Activated effector memory CD4-positive, alpha-beta T cell treated with anti-CD3 and anti-CD28 coated beads, Interleukin-2, amount 50 U/mL, for 16 hours (primary cell): Measurements from ENCODE around the gene KRT40.

Experiments used
- DNase-seq: peaks from one replicate; pipeline ENCODE4 v3.0.0-alpha.2; 2020

KRT40 gene

DNA sequence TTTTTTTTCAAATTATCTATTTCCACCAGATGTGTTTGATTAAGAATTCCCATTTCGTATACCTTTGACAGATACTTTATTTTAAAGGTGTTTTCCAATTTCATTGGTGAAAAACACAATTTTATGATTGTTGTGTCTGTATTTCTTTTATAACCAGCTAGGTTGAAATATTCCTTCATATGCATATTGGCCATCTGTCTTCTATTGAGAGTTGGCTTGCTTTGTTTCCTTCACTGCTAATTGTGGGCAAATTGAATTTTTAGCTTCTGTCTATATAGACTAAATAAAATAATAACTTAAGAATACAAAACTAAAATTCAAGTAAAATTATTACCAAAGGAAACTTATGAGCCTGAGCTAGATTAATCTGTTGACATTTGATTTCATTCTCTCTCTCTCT is 11.0 kb upstream of the KRT40 start:
- DNase-seq, result no peak

DNA sequence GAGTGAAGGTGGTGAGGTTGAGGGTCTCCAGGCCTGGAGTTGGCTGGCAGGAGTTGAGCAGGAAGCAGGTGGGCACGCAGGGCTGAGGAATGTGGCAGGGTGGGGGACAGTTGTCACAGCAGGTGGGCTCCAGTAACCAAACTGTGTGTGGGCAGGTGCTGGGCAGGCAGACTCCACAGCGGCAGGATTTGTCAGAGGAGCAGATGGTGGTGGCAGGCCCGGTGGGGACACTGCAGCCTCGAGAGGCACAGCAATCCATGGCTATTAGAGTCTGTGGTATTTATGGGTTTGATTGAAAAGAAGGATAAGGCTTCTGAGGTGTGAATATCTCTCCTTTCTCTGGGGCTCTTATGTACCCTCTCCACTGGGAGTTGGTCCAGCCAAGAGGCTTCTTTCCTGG is 9.7 kb upstream of the KRT40 start, which contains the start of gene KRTAP3-3:
Gene KRTAP3-3 (minus strand): TSS at position 326 of the 400 bp plus-strand sequence. CDS start 67 bp downstream, at position 259.
- no peak for DNase-seq

DNA sequence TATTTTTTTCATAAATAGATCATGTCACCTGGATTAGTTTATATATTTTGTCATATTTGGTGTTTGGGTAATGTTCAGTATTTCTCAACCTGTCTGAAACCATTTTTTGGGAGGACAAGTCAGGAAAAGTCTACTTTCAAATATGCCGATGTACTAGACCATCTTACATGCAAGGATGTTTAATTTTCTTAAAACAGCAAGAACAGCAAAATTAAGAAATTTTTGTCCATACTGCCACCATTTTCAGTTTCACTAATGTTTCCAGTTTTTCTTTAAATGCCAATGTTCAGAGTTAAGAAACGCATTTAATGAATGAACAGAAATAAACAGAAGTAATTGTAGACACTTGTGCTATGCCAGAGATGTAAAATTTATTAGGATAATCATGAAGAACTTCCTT is 9.0 kb upstream of the KRT40 start:
- DNase-seq, result no peak

DNA sequence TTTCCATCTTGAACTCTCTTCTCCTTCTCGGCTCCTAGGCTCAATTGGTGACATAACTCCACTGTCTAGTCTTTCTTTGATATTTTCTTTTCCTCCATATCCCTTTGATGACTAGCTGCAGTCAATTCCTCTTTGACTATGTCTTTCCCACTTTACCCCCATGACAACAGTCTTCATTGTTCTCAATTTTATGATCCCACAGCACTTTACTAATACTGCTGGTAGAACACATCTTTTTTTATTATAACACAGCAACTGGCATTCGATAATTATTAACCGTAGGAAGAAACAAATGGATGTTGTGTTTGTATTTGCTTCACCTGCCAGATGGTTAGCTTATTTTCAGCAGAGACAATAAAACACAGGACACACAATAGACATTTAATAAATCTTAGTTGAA is 8.5 kb upstream of the KRT40 start:
- no peak for DNase-seq

DNA sequence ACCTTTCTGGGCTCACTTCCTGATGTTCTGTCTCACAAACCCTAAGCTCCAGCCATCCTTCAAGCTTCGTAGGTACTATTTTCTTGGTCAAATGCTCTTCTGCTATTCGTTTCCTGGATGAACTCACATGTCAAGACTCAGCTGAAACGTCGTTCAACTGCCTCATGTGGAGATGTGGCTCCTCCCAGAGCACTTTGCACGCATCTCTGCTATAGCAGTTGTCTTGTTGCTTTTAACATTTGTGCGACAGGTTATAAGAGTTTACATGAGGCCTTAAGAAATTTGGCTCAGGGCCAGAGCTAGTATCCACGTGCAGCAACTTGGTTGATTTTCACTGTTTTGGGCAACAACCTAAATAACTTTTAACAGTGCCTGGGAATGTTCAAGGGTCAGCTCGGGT is 2.8 kb upstream of the KRT40 start:
- DNase-seq, result no peak

DNA sequence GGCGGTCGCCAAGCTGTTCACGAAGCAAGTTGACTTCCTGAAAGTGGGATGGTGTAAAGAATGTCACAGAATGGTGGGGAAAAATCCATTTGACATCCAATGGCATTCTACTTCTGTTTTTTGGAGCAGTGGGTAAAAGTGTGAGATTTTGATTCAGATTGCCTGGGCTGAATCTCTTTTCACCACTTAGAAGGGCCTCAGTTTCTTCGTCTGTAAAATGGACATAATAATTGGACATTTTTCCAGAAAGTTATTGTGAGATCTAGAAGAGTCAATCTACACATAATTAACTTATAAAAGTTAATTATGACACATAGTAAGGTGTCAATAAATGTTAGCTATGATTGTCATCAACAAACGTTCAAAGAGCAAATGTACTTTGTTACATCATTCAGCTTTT is 3.0 kb downstream of the KRT40 start:
- DNase-seq, result no peak

DNA sequence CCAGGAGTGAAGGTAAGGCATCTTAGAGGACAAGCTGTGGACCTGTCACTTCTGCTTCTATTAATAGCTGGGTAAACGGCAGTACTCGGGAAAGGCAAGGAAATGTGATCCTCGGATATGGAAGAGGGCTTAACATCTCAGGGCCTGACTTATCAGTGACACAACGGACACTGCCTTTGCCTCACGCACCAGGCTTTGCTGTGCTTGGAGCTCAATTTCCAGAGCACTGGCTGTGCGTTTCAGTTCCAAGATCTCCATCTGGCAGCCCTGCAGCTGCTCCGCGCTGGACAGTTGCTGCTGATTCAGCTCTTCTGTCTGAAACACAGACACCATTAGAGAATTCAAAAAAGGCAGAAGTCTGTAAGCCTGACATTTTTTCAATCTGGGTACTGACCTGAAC is 3.5 kb downstream of the KRT40 start:
- no peak for DNase-seq

DNA sequence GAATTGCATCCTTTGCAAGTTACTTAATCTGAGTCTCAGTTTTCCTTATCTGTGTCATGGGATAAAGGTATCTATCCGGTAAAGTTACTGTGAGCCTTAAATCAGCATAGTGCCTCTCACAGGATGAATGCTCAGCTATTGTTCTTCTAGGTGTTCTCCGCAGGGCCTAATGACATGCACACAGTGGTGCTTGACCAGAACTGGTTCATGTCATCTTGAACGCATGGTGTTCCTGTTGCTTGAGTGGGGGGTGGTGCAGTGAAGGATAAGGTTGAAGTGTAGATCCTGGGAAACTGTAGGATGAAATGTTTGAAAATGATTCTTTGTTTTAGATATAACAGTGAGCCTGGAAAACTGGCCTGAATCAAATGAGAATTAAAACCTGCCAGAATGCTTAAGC is 4.0 kb downstream of the KRT40 start:
- DNase-seq, result no peak

DNA sequence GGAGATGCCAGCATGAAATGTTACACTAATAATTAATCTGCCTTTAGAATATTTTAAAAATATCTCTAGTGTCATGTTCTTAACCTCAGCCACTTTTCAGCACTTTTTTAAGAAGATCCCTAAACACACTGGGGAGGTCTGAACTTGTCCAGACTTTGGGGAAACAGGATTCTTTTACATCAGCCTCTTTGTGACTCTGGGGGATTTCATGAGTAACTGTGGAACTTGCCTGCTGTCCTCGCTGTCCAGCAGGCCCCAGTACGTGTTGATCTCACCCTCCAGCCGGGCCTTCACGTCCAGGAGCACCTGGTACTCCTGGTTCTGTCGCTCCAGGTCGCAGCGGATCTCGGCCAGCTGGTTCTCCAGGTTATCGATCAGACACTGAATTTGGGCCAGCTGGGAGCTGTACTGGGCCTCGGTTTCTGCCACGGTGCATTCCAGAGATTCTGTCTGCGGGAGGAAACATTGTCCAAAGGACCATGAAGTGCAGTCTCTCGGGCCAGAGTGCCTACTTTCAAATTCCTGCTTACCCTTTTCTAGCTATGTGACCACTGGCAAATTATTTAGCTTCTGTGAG is 5.5 kb downstream of the KRT40 start:
- no peak for DNase-seq

DNA sequence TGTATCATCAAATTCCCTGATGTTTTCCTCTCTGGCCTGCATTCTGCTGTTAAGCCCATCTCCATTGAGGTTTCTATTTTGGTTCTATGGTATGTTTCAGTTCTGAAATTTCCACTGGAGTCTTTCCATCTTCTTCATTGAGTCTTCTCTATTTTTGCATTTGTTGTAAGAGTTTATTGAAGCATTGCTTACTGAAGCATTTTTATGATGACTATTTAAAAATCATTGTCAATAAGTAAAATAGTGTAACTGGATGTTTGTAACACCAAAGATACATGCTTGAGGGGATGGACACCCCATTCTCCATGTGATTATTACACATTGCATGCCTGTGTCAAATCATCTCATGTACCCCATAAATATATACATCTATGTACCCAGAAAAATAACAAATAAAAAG is 8.6 kb downstream of the KRT40 start:
- no peak for DNase-seq

DNA sequence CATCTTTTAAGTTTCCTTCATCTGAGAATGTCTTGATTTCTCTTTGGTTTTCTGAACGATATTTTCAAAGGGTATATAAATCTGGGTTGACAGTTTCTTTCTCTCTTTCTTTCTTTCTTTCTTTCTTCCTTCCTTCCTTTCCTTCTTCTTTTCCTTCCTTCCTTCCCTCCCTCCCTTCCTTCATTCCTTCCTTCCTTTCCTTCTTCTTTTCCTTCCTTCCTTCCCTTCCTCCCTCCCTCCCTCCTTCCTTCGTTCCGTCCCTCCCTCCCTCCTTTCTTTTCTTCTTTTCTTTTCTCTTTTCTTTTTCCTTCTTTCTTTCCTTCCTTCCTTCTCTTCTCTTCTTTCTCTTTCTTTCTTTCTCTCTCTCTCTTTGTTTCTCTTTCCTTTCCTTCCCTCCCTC is 9.8 kb downstream of the KRT40 start:
- no peak for DNase-seq

DNA sequence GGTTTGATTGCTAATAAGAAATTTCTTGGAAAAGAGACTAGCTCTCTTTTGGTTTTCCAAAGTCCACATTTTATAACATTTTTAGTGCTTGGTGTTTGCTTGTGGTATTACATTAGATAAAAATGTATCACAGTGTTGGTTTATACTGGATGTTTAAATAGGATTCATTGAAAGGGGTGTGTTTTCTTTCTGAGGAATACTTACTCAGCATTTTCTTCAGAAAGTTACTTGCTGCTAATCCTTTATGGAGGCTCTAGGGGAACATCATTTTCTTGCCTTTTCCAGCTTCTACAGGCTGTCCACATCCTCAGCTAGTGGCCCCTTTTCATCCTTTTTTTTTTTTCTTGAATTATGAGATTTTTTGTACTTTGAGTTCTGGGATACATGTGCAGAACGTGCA is 16.5 kb downstream of the KRT40 start:
- no peak for DNase-seq

DNA sequence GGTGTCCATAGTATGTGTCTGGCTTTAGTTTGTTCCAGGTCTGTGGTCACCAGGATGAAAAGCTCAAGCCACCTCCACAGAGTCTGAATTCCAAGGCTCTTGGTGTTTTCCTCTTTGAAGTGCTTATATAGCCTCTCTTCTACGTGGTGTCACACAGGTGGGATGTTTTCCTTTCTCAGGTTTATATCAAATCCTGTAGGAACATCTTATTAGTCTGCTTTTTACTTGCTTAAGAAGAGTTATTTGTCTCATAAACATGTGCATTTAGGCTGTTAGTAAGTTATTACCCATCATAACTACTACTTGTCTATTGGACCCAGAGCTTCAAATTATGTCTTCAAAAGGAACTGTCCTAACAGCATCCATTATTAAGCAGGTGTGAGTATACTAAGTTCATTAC is 17.3 kb downstream of the KRT40 start, which contains the start of gene KRT39:
Gene KRT39 (minus strand): TSS at position 101 of the 400 bp plus-strand sequence. CDS start 92 bp downstream, at position 9.
- no peak for DNase-seq

DNA sequence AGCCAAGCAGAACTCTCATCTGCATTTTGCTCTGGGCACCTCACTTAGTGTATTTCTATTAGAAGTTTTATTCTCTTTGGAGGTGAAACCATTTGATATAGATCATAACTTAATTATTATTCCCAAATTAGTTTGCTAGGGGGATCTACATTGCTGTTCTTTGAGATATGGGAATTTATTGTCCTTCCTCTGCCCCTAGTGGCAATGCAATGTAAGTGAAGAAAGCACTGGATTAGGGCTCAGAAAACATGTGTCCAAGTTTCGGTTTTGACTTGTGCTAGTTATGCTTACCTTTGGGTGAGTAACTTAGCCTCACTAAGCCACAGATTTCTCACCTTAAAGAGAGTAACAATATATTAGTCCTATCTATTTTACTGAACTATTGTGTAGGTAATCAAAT is 20.3 kb downstream of the KRT40 start:
- DNase-seq, result no peak

DNA sequence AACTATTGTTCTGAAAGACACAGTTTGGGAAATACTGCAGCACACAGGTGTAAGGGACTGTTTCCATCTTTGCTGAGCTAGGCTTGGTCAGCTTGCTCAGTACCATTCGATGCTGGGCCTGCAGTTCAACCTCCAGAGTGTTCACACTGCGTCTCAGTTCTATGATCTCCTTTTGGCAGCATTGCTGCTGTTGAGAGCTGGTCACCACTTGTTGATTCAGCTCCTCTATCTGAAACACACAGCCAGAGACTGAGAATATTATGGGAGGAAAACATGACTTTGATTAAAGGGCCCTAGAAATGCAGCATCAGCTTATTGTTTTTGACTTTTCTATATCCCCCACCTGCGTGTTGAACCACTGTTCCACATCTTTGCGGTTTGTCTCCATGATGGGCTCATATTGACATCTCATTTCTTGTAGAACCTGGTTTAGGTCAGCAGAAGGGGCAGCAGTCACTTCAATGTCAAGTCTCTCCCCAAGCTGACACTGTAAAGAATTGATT is 22.0 kb downstream of the KRT40 start:
- DNase-seq, result no peak

DNA sequence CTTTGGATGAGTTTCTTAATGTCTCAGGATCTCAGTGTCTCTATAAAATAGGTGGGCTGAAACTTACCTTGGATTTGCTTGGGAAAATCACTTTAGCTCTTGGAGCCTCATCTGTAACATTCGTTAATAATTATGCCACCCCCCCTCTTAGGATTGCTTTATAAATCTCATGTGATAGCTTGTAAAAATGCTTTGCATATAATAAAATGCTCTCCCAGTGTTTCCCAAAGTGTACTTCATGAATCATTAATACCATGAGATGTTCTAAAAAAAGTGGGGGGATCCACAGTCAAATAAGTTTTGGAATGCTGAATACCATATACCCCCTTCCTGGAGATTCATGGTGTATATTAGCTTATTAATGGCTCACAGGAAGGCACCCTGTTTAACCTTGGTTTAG is 22.5 kb downstream of the KRT40 start:
- DNase-seq, result no peak

DNA sequence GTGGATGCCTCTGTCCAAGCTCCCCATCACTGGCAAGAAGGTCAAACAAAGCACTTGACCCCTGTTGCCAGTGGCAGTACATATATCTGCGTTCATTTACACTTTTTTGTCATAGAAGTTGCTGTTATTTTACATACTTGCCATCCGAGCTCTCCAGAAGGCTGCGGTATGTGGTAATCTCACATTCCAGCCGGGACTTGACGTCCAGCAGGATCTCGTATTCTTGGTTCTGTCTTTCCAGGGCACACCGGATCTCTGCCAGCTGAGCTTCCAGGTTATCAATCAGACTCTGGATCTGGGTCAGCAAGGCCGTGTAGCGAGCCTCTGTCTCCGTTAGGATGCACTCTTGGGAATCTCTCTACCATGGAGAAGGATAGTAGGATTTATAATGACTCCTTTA is 24.0 kb downstream of the KRT40 start:
- DNase-seq, result no peak

DNA sequence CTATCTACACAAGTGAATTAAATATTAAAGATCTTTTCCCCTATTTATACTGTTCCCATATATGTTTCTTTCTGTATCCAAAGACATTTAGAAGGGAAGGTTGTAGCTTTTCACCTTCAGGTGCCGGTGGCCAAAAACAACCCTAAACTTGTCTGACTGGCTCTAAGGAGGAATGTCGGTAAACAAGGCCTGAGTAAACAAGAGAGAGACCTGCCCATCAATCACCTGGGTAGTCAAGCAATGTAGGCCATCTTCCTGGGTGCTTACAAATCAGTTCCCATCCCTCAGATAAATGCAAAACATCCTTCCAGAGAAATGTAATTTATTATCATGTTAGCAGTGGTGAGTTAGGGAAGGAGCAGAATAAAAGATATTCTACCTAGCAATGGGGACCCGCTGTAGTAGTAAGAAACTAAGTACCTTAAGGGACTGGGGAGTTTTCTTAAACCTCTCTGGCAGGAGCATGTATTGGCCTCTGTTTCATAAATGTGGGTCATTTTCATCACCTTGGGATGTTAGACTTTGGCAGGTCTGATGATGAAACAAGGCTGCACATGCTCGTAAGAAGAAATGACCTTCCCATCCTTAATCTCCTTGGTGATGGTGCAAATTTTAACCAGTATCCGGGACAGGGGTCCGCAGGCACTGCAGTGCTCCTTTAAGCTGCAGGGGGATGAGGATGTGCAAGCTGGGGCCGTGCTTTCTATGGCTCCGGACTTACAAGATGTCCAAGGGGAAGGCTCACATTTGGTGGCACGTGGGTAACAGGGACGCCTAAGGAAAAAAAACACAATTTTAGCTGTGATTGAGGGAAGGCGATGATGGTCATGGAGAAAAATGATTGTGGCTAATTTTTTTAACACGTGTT is 25.8 kb downstream of the KRT40 start:
- DNase-seq, result no peak

DNA sequence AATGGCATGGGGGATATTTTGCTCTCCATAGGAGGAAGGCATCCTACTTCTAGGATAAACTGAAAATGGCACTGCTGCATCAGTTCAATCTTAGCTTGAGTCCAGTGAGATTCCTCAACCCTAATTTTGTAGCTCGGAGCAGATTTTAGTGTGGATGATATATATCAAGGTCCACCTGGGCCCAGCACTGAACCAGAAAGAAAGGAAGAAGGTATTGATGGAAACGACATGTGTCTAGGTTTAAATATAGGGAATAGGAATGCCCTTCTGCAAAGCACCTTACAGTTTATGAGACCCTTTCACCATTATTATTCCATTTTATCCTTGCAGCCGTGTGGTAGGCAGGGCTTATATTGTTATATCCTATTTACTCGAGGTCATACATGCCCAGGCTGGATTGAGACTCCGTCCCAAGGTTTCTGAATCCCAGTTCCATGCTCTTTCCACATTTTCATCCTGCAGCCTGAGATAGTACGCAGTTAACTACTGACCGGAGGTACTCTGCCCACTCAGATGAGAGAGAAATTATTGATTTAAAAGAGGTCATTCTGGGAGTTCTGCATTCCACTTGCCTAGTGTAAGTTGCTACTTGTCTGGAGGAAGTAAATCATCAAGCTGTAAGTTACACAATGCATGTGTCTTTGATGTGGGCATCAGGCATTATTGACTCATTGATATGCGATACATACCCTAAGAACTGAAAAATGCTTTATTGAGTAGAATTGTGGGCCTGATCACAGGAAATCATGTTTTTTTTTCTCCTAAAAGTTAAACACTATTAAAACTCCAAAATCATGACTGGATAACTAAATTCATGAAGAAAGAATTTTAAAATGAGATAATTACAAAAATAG is 27.5 kb downstream of the KRT40 start:
- no peak for DNase-seq

DNA sequence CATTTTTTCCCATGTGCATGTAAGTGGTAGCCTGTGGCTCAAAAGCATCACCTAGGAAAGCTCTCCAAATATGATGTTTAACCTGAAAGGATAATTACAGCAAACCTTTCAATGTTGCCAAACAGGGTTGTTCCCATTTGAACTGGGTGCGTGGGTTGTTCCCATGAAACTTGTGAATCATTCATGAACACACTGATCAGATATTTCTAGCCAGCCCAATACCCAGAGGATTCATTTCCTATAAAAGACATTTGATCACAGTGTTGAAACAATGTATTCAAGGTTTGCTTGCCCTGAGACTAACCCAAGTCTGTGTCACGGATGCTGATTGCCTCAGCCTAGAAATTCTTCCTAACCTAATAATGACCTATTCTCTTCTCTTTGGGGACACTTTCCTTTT is 30.2 kb downstream of the KRT40 start:
- no peak for DNase-seq

DNA sequence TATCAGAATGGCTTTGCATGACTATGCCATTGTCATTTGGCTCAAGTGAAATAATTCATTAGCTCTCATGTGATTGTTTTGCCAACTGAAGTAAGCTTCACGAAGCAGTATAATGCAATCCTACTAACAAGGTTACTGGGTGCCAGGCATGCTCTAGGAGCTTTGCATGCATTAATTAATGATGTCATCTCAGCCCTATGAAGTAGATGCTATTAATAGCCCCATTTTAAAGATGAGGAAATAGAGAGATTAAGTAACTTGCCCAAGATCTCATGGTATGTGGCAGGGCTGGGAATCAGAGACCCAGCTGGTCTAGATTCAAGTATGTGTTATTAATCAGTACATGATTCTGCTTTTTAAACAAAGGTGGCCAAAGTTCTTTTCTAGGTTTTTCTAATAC is 31.5 kb downstream of the KRT40 start:
- no peak for DNase-seq

DNA sequence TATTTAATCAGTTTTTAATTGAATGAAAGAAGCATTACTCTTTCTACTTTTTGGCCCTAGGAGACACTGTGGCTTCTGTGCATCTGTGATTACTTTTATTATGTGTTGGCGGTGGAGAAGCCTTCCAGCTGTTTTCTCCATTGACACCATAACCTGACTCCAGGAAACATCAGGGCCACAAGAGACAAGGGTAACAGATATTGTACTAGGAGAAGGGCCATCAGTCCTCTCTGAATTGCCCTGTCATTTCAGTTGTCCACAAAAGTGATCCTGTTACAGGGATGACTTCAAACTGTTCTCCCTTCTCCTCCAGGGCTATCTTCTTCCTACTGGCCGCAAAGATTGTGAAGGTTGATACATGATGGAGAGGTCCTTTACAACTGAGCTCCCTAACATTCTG is 32.0 kb downstream of the KRT40 start:
- DNase-seq, result no peak

DNA sequence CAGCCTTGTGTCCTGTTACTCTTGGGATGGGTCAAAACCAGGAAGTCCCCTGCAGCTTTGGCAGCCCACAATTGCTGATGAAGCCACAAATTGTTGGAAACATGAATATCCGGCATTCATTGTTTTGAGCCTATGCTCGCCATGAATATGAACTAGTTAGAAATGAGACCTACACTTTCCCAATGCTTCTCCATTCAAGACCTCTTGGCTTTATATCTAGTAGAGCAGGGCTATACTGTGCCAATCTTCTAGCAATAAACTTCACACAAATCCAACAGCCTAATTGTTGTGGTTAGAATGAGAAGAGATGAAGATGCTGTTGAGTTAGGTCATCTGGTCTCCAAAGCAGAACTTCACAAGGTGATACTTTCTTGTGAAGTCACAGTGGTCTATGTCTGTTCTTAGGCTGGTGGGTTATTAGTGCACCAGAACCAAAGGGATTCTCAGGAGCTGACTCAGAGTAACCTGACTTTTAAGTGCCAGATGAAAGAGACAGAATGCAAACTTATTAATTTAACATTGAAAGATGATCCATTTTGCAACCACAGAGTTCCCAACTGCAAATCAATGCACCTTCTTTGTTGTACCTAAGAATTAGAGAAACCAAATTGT is 33.0 kb downstream of the KRT40 start:
- DNase-seq, result no peak
